ENCODE data around the gene SEMA3G. TPM values are rescaled to one million over a fixed set of nuclear protein-coding genes. Genes with fewer than 3 reads are reported as not detected.

Gene SEMA3G
- polyA plus RNA-seq, 1 donor (not counting 4 experiments of a cell fraction or from before 2014, with no cell fraction given): 0.07 TPM

GRCh38 chr3:52456169-52456799 lies 11.4 kb upstream of the SEMA3G start:
- TF ChIP-seq, protein P1, sequence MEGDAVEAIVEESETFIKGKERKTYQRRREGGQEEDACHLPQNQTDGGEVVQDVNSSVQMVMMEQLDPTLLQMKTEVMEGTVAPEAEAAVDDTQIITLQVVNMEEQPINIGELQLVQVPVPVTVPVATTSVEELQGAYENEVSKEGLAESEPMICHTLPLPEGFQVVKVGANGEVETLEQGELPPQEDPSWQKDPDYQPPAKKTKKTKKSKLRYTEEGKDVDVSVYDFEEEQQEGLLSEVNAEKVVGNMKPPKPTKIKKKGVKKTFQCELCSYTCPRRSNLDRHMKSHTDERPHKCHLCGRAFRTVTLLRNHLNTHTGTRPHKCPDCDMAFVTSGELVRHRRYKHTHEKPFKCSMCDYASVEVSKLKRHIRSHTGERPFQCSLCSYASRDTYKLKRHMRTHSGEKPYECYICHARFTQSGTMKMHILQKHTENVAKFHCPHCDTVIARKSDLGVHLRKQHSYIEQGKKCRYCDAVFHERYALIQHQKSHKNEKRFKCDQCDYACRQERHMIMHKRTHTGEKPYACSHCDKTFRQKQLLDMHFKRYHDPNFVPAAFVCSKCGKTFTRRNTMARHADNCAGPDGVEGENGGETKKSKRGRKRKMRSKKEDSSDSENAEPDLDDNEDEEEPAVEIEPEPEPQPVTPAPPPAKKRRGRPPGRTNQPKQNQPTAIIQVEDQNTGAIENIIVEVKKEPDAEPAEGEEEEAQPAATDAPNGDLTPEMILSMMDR (optimal IDR thresholded peaks at IDR 0.05 in 1 of 3, IDR thresholded peaks at IDR 0.05 in 1 of 3, conservative IDR thresholded peaks at IDR 0.05 in 1 of 3; ENCODE audit: extremely low read depth in 1 of 3, insufficient read depth in 2 of 3, low read length in 3 of 3): no peak
- no peak for TF ChIP-seq EZH2 (IDR thresholded peaks at IDR 0.05; ENCODE audit: low read length)
- Histone ChIP-seq H3K9me1 (ENCODE audit: control insufficient read depth, extremely low read depth, insufficient read depth, low read length) (no peaks in the 10 kb centered on the region), H3K4me2 (ENCODE audit: control insufficient read depth, extremely low read depth, insufficient read depth, low read depth, low read length) (peak overlapping the region; percentile 86), H3K36me3 (ENCODE audit: control insufficient read depth in 2 of 2, extremely low read depth in 1 of 2, insufficient read depth in 2 of 2, low read length in 2 of 2) (peaks cover 10 to 23% of the 10 kb centered on the region in 2 experiments), H3K4me1 (ENCODE audit: control insufficient read depth, extremely low read depth, insufficient read depth, low read length) (peaks cover 36% of the 10 kb centered on the region), H3K27ac (ENCODE audit: control insufficient read depth, insufficient read depth, low read length) (peak overlapping the region; percentile 44), H3K4me3 (ENCODE audit: control insufficient read depth in 2 of 3, extremely low read depth in 1 of 3, insufficient read depth in 2 of 3, low read depth in 1 of 3, low read length in 3 of 3) (peak overlapping the region; percentile 70 to 76 (median 72)), H4K20me1 (ENCODE audit: control insufficient read depth, extremely low read depth, insufficient read depth, low read length) (peaks cover 15% of the 10 kb centered on the region), H3K79me2 (ENCODE audit: control insufficient read depth, insufficient read depth, low read length) (peaks cover 42% of the 10 kb centered on the region), H3K9me3 (ENCODE audit: control insufficient read depth, low read depth, low read length) (no peaks in the 10 kb centered on the region), H2AFZ (ENCODE audit: control insufficient read depth, low read length) (no peak overlapping the region), H3K9ac (ENCODE audit: control insufficient read depth, extremely low read depth, insufficient read depth, low read length) (peak overlapping the region; percentile 84), H3K27me3 (ENCODE audit: control insufficient read depth, extremely low read depth, insufficient read depth, low read length) (no peaks in the 10 kb centered on the region)
- no peak for DNase-seq (ENCODE audit: low read depth, low spot score)
- peak; percentile 46 for FAIRE-seq
- dilution Hi-C loops (cut with MboI; ENCODE audit: extremely low pct_ligation_motif_present, low sequenced_read_pairs): no loop called here

DNA sequence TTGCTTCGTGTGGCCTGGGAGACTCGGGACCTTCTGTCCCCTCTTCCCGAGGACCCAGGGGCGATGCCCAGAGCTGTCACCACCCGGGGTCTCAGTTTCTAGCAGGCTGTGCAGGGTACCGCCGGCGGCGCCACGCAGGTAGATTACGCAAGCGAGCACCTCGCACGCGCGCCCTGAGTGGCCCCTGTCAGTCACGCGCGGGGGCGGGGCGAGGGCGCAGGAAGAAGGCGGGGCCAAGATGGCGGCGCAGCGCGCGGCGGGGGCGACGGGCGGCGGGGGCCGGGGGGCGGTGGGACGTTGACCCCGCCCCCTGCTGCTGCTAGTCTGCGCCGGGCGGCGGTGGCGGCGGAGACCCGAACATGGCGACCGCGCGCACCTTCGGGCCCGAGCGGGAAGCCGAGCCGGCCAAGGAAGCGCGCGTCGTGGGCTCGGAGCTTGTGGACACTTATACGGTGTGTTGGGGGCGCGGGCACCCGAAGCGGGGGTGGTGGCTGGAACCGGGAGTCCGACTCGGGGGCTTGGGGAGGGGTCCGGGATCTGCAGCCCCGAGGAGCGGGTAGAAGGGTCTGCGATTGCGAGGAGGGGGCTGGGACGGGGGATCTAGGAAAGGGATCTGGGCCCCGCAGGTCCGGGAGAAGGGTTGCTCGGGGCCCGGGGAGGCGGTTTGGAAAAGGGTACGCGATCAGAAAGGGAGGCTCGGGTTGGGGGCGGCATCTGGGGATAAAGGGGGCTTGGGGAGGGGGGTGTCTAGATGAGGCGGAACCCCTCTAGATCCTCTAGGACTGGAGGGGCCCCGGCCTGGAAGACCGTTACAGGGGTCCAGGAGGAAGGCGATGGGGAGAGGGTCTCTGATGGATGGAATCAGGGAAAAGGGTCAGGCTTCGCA lies 10.6 kb upstream of the SEMA3G start, which contains the start of gene NISCH:
NISCH (plus strand) TSS at position 322 of the 886 bp plus-strand sequence; CDS start at position 360, 38 bp downstream.
- DNase-seq (ENCODE audit: low read depth, low spot score): no peak
- peak; percentile 44 for FAIRE-seq
- no peak for TF ChIP-seq EZH2 (IDR thresholded peaks at IDR 0.05; ENCODE audit: low read length)
- TF ChIP-seq, protein P1 (optimal IDR thresholded peaks at IDR 0.05 in 1 of 3, IDR thresholded peaks at IDR 0.05 in 1 of 3, conservative IDR thresholded peaks at IDR 0.05 in 1 of 3; ENCODE audit: extremely low read depth in 1 of 3, insufficient read depth in 2 of 3, low read length in 3 of 3): no peak

More for the DNA sequence above, 10.6 kb upstream of the SEMA3G start, which contains the start of gene NISCH:
- Histone ChIP-seq H3K79me2 (ENCODE audit: control insufficient read depth, insufficient read depth, low read length) (peaks cover 36% of the 10 kb centered on the region), H3K4me3 (ENCODE audit: control insufficient read depth in 2 of 3, extremely low read depth in 1 of 3, insufficient read depth in 2 of 3, low read depth in 1 of 3, low read length in 3 of 3) (peak within 1 kb of the TSS; percentile 70 to 76 (median 72)), H3K9ac (ENCODE audit: control insufficient read depth, extremely low read depth, insufficient read depth, low read length) (peak within 1 kb of the TSS; percentile 84), H3K4me2 (ENCODE audit: control insufficient read depth, extremely low read depth, insufficient read depth, low read depth, low read length) (peak within 1 kb of the TSS; percentile 86), H3K27me3 (ENCODE audit: control insufficient read depth, extremely low read depth, insufficient read depth, low read length) (no peaks in the 10 kb centered on the region), H3K27ac (ENCODE audit: control insufficient read depth, insufficient read depth, low read length) (peak within 1 kb of the TSS; percentile 50), H4K20me1 (ENCODE audit: control insufficient read depth, extremely low read depth, insufficient read depth, low read length) (peaks cover 15% of the 10 kb centered on the region), H3K9me1 (ENCODE audit: control insufficient read depth, extremely low read depth, insufficient read depth, low read length) (no peaks in the 10 kb centered on the region), H2AFZ (ENCODE audit: control insufficient read depth, low read length) (peak within 1 kb of the TSS; percentile 69), H3K4me1 (ENCODE audit: control insufficient read depth, extremely low read depth, insufficient read depth, low read length) (peaks cover 36% of the 10 kb centered on the region), H3K9me3 (ENCODE audit: control insufficient read depth, low read depth, low read length) (no peaks in the 10 kb centered on the region), H3K36me3 (ENCODE audit: control insufficient read depth in 2 of 2, extremely low read depth in 1 of 2, insufficient read depth in 2 of 2, low read length in 2 of 2) (peaks cover 10 to 17% of the 10 kb centered on the region in 2 experiments)
- dilution Hi-C loops (cut with MboI; ENCODE audit: extremely low pct_ligation_motif_present, low sequenced_read_pairs): no loop called here
